HG03342 (cell line): ENCODE data around the gene CCL20.

Experiments
- ATAC-seq: cut with Tn5 transposase; IDR thresholded peaks from one replicate; pipeline ENCODE4 v1.9.1; 2021; ENCODE audit warnings: mild to moderate bottlenecking, moderate library complexity; ENCODE audit not compliant: unreplicated experiment

Gene CCL20

GRCh38 chr2:227799202-227799601 lies 14.4 kb upstream of the CCL20 start:
- ATAC-seq: no peak

GRCh38 chr2:227802882-227803281 lies 10.8 kb upstream of the CCL20 start:
- no peak for ATAC-seq

GRCh38 chr2:227804975-227805374 lies 8.7 kb upstream of the CCL20 start:
- ATAC-seq: peak; percentile 41

GRCh38 chr2:227805578-227805977 lies 8.1 kb upstream of the CCL20 start:
- ATAC-seq: no peak

- no peak for ATAC-seq
These were observed 4.7 kb upstream of the CCL20 start for GRCh38 chr2:227808936-227809335.

- ATAC-seq: no peak
These were observed 1.6 kb upstream of the CCL20 start for GRCh38 chr2:227812001-227812400.

- no peak for ATAC-seq
These were observed 447 bp upstream of the CCL20 start for GRCh38 chr2:227813229-227813561.

GRCh38 chr2:227815066-227815465 lies 1.4 kb downstream of the CCL20 start:
- ATAC-seq: no peak

GRCh38 chr2:227816507-227817294 lies 3.1 kb downstream of the CCL20 start:
- ATAC-seq: no peak

GRCh38 chr2:227817336-227817735 lies 3.7 kb downstream of the CCL20 start:
- ATAC-seq: no peak

- peak; percentile 44 for ATAC-seq
These were observed 4.4 kb downstream of the CCL20 start for GRCh38 chr2:227817850-227818674.

- no peak for ATAC-seq
These were observed 5.2 kb downstream of the CCL20 start for GRCh38 chr2:227818675-227819397.

- no peak for ATAC-seq
These were observed 5.7 kb downstream of the CCL20 start for GRCh38 chr2:227819398-227819697.

- ATAC-seq: no peak
These were observed 7.7 kb downstream of the CCL20 start for GRCh38 chr2:227821043-227821942.

- no peak for ATAC-seq
These were observed 8.9 kb downstream of the CCL20 start for GRCh38 chr2:227822416-227823003.

- no peak for ATAC-seq
These were observed 10.3 kb downstream of the CCL20 start for GRCh38 chr2:227823922-227824321.

GRCh38 chr2:227824711-227825110 lies 11.1 kb downstream of the CCL20 start:
- no peak for ATAC-seq

- no peak for ATAC-seq
These were observed 12.4 kb downstream of the CCL20 start for GRCh38 chr2:227826019-227826521.

- ATAC-seq: no peak
These were observed 12.9 kb downstream of the CCL20 start for GRCh38 chr2:227826563-227826962.

GRCh38 chr2:227827143-227827542 lies 13.5 kb downstream of the CCL20 start:
- ATAC-seq: no peak
